Stimulated activated CD4-positive, alpha-beta T cell treated with anti-CD3 and anti-CD28 coated beads, Interleukin-2, amount 100 ng/mL, for 48 hours (primary cell): ENCODE results near the gene SYNGAP1.
"Not testable (repeated sequence)": the region's sequence is repeated elsewhere in the genome, so short reads cannot be mapped to it uniquely, and the experiment has no call there.

Source experiments
- DNase-seq, 2 donors: peaks; one replicate each; pipeline ENCODE4 v3.0.0-alpha.2; 2020

SYNGAP1 gene

DNA sequence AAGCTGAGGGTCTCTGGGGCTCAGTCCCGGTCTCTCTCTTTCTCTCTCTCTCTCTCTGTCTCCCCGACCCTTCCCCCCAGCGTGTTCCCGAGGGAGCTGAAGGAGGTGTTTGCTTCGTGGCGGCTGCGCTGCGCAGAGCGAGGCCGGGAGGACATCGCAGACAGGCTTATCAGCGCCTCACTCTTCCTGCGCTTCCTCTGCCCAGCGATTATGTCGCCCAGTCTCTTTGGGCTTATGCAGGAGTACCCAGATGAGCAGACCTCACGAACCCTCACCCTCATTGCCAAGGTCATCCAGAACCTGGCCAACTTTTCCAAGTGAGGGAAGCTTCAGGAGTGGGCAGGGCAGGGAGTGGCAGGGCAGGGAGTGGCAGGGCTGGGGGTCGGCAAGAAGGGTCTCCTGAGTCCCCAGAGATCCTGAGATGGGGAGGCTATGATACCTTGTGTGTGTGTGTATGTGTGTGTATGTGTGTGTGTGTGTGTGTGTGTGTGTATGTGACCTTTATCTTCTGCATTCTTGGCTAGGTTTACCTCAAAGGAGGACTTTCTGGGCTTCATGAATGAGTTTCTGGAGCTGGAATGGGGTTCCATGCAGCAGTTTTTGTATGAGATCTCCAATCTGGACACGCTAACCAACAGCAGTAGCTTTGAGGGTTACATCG is 20.9 kb downstream of the SYNGAP1 start:
- no peak for DNase-seq

DNA sequence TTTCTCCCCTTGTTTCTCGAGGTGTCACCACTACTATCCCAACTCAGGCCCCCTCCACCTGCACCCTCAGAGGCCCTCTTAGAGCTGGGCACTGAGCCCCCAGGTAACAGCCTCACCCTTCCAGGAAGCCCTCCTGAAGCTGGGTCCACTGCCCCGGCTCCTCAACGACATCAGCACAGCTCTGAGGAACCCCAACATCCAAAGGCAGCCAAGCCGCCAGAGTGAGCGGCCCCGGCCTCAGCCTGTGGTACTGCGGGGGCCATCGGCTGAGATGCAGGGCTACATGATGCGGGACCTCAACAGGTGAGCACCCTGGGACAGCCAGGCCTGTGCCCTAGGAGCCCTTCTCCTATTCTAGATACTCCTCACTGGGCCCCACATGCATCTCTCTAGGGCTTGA is 21.6 kb downstream of the SYNGAP1 start:
- no peak for DNase-seq

- DNase-seq: no peak
Measured at GRCh38 chr6:33442283-33442682, 22.4 kb downstream of the SYNGAP1 start.

- no peak for DNase-seq
Measured at GRCh38 chr6:33443025-33443424, 23.2 kb downstream of the SYNGAP1 start.

GRCh38 chr6:33443619-33444504 is 24.0 kb downstream of the SYNGAP1 start:
- no peak for DNase-seq

- DNase-seq: no peak
Measured at GRCh38 chr6:33445119-33445603, 25.3 kb downstream of the SYNGAP1 start.

GRCh38 chr6:33446356-33446755 is 26.5 kb downstream of the SYNGAP1 start:
- no peak for DNase-seq

DNA sequence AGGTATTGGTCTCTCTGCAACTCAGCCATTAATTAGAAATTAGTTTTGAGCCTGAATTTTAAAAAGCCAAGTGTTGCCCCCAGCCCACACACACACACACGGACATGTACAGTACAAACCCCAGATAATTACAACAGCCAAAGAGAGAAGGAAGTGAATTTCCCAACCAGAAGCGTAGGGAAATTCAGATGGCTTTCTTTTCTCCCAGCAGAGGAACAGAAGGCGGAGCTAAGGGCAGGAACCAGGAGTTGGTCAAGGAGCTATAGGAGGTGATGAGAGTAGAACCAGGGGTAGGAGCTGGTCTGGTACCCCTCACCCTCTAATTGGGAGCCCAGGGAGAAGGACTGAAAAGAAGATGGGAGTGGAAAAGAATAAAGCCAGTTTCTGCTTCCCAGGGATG is 30.6 kb downstream of the SYNGAP1 start:
- no peak for DNase-seq

DNA sequence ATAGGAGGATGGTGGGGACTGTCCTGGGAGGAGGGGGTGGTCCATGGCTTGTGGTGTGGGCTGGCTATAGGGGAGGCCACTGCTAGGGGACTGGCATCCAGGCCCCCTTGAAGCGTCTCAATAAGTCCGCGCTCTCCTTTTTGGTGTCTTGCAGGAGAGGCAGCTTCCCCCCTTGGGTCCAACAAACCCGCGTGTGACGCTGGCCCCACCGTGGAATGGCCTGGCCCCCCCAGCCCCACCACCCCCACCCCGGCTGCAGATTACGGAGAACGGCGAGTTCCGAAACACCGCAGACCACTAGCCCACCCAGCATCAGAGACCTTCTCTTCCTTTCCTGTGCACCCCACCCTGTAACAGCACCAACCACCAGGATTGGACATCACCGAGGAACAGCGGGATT is 31.7 kb downstream of the SYNGAP1 start:
- DNase-seq: no peak

DNA sequence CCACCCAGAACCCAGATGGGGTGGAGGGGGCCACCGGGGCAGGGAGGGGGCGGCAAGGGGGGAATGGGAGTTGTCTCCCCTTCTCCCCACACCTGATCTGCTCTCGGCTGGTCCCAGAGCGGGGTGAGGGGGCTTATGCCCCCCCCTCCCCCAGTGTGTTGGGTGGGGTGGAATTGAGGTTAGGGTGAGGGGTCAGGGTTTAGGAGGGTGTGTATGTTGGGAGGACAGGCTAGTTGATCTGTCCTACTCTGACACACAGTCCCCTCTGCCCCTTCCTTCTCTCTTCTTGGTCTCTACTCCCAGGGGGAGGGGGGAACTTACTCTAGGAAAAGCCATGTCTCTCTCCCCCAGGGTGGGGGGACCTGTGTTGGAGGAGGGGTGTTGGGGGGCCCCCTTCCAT is 32.6 kb downstream of the SYNGAP1 start:
- DNase-seq: no peak

DNA sequence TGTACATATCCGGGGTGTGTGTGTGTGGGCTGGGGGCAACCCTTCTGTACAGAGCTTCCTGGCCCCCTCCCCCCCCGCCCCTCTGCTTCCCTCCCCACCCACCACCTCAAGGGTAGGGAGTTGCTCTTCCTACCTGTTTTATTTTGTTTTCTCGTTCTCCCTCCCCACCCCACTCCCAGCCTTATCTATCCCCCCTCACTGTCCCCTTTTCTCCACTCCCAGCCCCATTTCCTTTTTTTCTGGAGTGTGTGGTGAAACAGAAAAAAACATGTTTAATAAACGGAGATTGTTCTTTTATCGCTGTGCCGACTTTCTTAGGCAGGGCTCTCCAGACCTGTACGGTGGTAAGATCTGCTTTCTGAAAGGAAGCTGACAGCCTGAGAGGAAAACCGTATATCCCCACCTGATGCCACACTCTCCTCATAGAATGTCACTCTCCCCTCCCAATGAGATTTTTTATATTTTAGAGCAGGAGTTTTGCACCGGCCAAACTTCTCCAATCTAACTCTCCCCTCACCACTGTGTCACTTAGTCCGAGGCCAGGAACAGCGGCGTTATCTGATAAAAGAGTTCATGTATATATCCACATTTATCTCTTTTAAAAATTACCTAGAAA is 33.6 kb downstream of the SYNGAP1 start:
- DNase-seq: no peak

DNA sequence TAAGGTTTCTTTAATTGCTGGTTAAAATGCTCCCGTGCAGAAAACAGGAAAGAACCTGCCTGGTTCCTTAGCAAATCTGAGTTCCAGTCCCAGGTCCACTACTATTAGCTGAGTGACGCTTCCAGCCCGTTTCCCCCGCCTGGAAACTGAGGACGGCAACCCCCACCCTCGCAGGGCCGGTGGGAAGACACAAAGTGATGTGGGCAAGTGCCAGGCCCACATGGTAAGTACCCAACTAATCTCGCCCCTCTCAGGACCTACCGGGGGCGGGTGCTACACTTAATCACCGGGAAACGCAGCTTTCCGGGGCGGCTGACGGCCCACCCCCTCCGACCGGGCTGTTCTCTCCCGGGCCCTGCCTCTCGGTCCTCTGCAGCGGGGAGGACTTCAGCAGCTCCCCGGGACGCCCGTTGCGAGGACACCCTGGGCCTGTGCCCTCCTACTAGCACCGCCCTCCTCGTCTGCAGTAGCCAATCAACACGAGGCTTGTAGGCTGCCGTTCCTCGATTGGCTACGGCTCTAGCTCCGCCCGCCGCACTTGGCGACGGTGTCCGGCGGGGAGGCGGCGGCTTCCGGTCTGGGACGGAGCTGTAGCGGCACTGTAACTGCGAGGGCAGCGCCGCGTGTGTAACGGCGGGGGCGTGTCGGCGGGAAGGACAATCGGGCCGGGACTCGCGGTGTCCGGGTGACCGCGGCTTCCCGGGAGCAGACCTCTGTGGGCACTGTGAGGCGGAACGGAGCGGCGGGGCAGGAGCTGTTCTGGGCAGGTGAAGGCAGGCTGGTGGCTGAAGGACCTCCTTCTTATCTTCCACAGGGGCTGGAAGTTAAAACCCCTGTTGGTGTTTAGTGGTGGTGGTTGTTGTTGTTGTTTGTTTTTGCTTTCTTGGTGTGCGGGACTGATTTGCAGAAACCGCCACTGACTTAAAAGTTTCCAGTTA is 34.4 kb downstream of the SYNGAP1 start, which contains the start of gene ZBTB9:
Gene ZBTB9 (plus strand): TSS at position 568 of the 938 bp plus-strand sequence. CDS start 525 bp downstream, outside the sequence.
- peak; percentile 88 to 92 for DNase-seq

DNA sequence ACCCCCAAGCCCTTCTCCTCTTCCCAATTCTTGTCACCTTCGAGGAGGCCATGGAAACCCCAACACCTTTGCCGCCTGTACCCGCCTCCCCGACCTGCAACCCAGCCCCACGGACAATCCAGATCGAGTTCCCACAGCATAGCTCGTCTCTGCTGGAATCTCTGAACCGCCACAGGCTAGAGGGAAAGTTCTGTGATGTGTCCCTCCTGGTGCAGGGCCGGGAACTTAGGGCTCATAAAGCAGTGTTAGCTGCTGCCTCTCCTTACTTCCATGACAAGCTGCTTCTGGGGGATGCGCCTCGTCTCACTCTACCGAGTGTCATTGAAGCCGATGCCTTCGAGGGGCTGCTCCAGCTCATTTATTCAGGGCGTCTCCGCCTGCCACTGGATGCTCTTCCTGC is 35.2 kb downstream of the SYNGAP1 start:
- no peak for DNase-seq

DNA sequence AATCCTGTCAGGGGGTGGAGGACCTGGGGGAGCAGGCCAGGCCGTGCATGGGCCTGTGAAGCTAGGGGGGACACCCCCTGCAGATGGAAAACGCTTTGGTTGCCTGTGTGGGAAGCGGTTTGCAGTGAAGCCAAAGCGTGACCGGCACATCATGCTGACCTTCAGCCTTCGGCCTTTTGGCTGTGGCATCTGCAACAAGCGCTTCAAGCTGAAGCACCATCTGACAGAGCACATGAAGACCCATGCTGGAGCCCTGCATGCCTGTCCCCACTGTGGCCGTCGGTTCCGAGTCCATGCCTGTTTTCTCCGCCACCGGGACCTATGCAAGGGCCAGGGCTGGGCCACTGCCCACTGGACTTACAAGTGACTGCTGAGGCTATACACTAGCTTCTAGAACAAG is 36.3 kb downstream of the SYNGAP1 start:
- DNase-seq: no peak

GRCh38 chr6:33458676-33459075 is 38.8 kb downstream of the SYNGAP1 start:
- DNase-seq: no peak

GRCh38 chr6:33459226-33459625 is 39.4 kb downstream of the SYNGAP1 start:
- no peak for DNase-seq

GRCh38 chr6:33466075-33466735 is 46.3 kb downstream of the SYNGAP1 start:
- no peak for DNase-seq

DNA sequence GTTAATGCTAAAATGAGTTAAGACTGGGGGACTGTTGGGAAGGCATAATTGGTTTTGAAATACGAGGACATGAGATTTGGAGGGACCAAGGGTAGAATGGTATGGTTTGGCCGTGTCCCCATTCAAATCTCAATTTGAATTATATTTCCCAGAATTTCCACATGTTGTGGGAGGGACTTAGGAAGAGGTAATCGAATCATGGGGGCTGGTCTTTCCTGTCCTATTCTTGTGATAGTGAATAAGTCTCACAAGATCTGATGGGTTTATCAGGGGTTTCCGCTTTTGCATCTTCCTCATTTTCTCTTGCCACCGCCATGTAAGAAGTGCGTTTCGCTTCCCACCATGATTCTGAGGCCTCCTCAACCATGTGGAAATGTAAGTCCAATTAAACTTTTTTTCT is 47.2 kb downstream of the SYNGAP1 start:
- no peak for DNase-seq

- DNase-seq: no peak
Measured at GRCh38 chr6:33469661-33470060, 49.8 kb downstream of the SYNGAP1 start.

DNA sequence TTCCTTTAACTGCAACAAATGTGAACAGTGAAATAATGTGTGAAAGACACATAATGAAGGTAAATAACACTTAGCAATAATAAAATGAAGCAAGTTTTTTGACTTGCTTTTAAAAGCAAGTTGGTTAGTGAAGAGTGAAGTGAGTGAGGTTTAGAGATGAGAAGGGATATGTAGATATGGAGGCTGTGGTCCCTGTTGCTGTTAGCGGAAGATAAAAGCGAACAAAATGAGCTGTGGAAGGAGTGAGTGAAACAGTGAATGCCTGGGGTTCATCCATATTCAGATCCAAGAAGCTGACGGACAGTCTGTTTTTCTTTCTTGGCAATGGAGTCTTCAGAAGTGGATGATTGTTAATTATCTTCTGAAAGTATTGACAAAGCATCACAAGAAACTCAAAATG is 58.0 kb downstream of the SYNGAP1 start:
- DNase-seq: no peak

- no peak for DNase-seq
Measured at GRCh38 chr6:33481192-33481591, 61.3 kb downstream of the SYNGAP1 start.

- DNase-seq: not testable (repeated sequence)
Measured at GRCh38 chr6:33482620-33483019, 62.8 kb downstream of the SYNGAP1 start.
